ENCODE results near the gene COTL1.

- TF ChIP-seq CTCF (IDR thresholded peaks at IDR 0.05) (no peak), POLR2A (IDR thresholded peaks at IDR 0.05) (no peak)
Observed at GRCh38 chr16:84569382-84569987, 48.4 kb downstream of the COTL1 start.

Measured in heart left ventricle (tissue), 13 donors.